COLO829 (cell line): ENCODE data around the gene MEN1.

Experiments used
- DNase-seq: peaks from one replicate; pipeline ENCODE4 v3.0.0; 2012; ENCODE audit warnings: low spot score

The MEN1 gene

GRCh38 chr11:64810271-64810890 lies at the start of gene MEN1:
Gene MEN1 (minus strand): TSS chr11:64810551. CDS start chr11:64810109, 442 bp downstream.
- peak; percentile 96 for DNase-seq

GRCh38 chr11:64859542-64860414 lies 49.4 kb upstream of the MEN1 start:
- DNase-seq, result no peak

GRCh38 chr11:64858467-64859263 lies 48.3 kb upstream of the MEN1 start:
- no peak for DNase-seq

- DNase-seq, result no peak
Observed at GRCh38 chr11:64857485-64857884, 47.1 kb upstream of the MEN1 start.

GRCh38 chr11:64856382-64857227 lies 46.3 kb upstream of the MEN1 start:
- no peak for DNase-seq

- DNase-seq, result no peak
Observed at GRCh38 chr11:64855596-64856304, 45.4 kb upstream of the MEN1 start.

GRCh38 chr11:64854534-64855502 lies 44.5 kb upstream of the MEN1 start:
- DNase-seq, result peak; percentile 76

- DNase-seq, result no peak
Observed at GRCh38 chr11:64854157-64854533, 43.8 kb upstream of the MEN1 start.

- DNase-seq, result no peak
Observed at GRCh38 chr11:64853709-64854108, 43.4 kb upstream of the MEN1 start.

- DNase-seq, result no peak
Observed at GRCh38 chr11:64852804-64853509, 42.6 kb upstream of the MEN1 start.

- no peak for DNase-seq
Observed at GRCh38 chr11:64851831-64852351, 41.5 kb upstream of the MEN1 start.

- DNase-seq, result no peak
Observed at GRCh38 chr11:64850979-64851567, 40.7 kb upstream of the MEN1 start.

GRCh38 chr11:64849598-64850356 lies 39.4 kb upstream of the MEN1 start:
- no peak for DNase-seq

- no peak for DNase-seq
Observed at GRCh38 chr11:64848826-64849597, 38.7 kb upstream of the MEN1 start.

- no peak for DNase-seq
Observed at GRCh38 chr11:64848214-64848825, 38.0 kb upstream of the MEN1 start.

GRCh38 chr11:64846998-64847666 lies 36.8 kb upstream of the MEN1 start:
- peak; percentile 89 for DNase-seq
